ENCODE data around the gene CCDC158.

Gene CCDC158

GRCh38 chr4:76266627-76267026 is 154.3 kb downstream of the CCDC158 start:
- no peak overlapping the region for H3K4me3 ChIP-seq (ENCODE audit: low read length)
- no peak for TF ChIP-seq CTCF (conservative IDR thresholded peaks at IDR 0.05; ENCODE audit: low read length)
- DNase-seq (ENCODE audit: low read depth) = no peak

GRCh38 chr4:76265631-76266218 is 155.2 kb downstream of the CCDC158 start:
- DNase-seq (ENCODE audit: low read depth) = no peak
- no peak for TF ChIP-seq CTCF (conservative IDR thresholded peaks at IDR 0.05; ENCODE audit: low read length)
- H3K4me3 ChIP-seq (ENCODE audit: low read length) = no peak overlapping the region

All from AG10803 (cell line).